Cardiac muscle cell (in vitro differentiated cells and primary cell): Measurements from ENCODE around the gene GIPC3. TPM values are rescaled to one million over a fixed set of nuclear protein-coding genes. Genes with fewer than 3 reads are reported as not detected.
A peak's percentile ranks its signal among the peaks of the same experiment; 100 is the strongest.

Experiments
- DNase-seq, 2 donors: peaks; one replicate each; pipeline versions ENCODE4 v3.0.0 to v3.0.0-alpha.2; 2010 to 2017; ENCODE audit warnings: low read depth in 1 of 2, low spot score in 1 of 2
- H3K27ac ChIP-seq: fragments of 200-600 bp; sonication (generic); 2 replicates; pipeline ENCODE4 v1.5.1; 2016
- H3K27me3 ChIP-seq: fragments of 200-600 bp; sonication (generic); 2 replicates; pipeline ENCODE4 v1.6.0; 2016; ENCODE audit warnings: control low read depth
- H3K36me3 ChIP-seq: fragments of 200-600 bp; sonication (generic); 2 replicates; pipeline ENCODE4 v1.5.1; 2016; ENCODE audit warnings: control low read depth
- H3K4me1 ChIP-seq: fragments of 200-600 bp; sonication (generic); 2 replicates; pipeline ENCODE4 v1.8.1; 2017; ENCODE audit warnings: low read depth, mild to moderate bottlenecking, mixed run types
- H3K4me3 ChIP-seq: fragments of 200-600 bp; sonication (generic); 2 replicates; pipeline ENCODE4 v1.5.1; 2016; ENCODE audit warnings: mild to moderate bottlenecking
- H3K9me3 ChIP-seq: fragments of 200-600 bp; sonication (generic); 2 replicates; pipeline ENCODE4 v1.5.1; 2017; ENCODE audit warnings: low read depth, mild to moderate bottlenecking, control low read depth
- polyA plus RNA-seq: library from polyadenylated mRNA; unstranded; fragments of >200 nt; fragmentation: Nextera tagmentation; extraction: Ambion mirVana; gene quantifications from 2 replicates; pipeline ENCODE4 v1.2.1, GENCODE V29; 2016
- total RNA-seq: library from RNA; depleted of rRNA; stranded (reverse); fragments of >200 nt; gene quantifications from 2 replicates; pipeline ENCODE4 v1.2.3, GENCODE V29; 2016
- TF ChIP-seq, protein P1 (sequence below): IDR thresholded peaks from 2 replicates; pipeline ENCODE4 v1.5.1; 2012; ENCODE audit warnings: low read depth, mild to moderate bottlenecking, low read length

The GIPC3 gene
- total and polyA plus RNA-seq, 2 experiments from 2014 or later, result 0.13 to 0.54 TPM

DNA sequence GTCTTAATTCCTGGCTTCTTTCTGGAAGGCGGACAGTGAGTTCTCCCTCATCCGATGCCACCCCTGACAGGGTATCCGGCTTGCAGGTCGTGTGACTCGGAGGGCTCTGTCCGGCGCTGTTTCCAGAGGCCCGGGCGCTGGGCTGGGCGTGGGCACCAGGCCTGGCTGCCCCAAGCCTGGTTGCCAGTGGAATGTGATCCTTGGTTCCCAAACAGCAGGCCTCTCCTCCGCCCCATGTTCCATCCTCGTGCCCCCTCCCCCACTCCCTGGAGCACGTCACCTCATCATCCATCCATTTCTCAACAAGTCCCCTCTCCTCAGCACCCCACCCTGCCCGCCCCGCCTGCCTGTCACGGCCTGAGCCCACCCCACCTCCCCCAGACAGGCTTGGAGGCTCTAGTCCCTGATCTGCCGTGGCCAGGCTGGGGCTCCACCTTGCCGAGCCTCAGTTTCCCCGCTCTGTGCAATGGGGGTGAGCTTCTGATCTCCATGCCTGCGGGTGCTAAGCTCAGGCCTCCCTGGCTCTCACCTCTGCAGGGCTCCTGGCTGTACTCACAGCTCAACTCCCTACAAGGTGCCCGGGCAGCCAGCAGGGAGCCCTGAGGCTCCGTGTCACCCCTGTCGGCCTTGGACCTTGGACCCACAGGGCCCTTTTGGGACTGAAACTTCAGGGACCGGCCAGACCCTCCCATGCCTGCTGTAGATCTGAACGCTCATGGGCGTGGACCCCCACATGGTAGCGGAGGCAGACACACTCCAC lies 19.1 kb downstream of the GIPC3 start:
- no peaks in the 10 kb centered on the region for H3K36me3 ChIP-seq
- TF ChIP-seq, protein P1, sequence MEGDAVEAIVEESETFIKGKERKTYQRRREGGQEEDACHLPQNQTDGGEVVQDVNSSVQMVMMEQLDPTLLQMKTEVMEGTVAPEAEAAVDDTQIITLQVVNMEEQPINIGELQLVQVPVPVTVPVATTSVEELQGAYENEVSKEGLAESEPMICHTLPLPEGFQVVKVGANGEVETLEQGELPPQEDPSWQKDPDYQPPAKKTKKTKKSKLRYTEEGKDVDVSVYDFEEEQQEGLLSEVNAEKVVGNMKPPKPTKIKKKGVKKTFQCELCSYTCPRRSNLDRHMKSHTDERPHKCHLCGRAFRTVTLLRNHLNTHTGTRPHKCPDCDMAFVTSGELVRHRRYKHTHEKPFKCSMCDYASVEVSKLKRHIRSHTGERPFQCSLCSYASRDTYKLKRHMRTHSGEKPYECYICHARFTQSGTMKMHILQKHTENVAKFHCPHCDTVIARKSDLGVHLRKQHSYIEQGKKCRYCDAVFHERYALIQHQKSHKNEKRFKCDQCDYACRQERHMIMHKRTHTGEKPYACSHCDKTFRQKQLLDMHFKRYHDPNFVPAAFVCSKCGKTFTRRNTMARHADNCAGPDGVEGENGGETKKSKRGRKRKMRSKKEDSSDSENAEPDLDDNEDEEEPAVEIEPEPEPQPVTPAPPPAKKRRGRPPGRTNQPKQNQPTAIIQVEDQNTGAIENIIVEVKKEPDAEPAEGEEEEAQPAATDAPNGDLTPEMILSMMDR, result no peak
- H3K27me3 ChIP-seq, result peaks cover 16% of the 10 kb centered on the region
- H3K9me3 ChIP-seq, result no peaks in the 10 kb centered on the region
- DNase-seq, result no peak
- no peak overlapping the region for H3K4me3 ChIP-seq
- no peak overlapping the region for H3K27ac ChIP-seq
- peaks cover 13% of the 10 kb centered on the region for H3K4me1 ChIP-seq

- peaks cover 13% of the 10 kb centered on the region for H3K4me1 ChIP-seq
These were observed 19.7 kb downstream of the GIPC3 start for GRCh38 chr19:3604987-3605343.

DNA sequence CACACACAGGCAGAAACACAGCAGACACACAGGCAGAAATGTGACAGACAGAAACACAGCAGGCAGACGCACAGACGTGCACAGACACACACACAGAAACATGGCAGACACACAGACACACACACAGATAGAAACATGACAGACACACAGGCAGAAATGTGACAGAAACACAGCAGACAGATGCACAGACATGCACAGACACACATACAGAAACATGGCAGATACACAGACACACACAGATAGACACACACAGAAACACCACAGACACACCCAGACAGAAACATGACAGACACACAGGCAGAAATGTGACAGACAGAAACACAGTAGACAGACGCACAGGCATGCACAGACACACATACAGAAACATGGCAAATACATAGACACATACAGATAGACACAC lies 20.1 kb downstream of the GIPC3 start:
- Histone ChIP-seq H3K36me3 (peaks cover under 1% of the 10 kb centered on the region), H3K4me3 (no peak overlapping the region), H3K9me3 (no peaks in the 10 kb centered on the region), H3K27me3 (peaks cover 16% of the 10 kb centered on the region), H3K27ac (no peak overlapping the region), H3K4me1 (peaks cover 13% of the 10 kb centered on the region)
- TF ChIP-seq, protein P1, result no peak
- DNase-seq, result no peak

More at GRCh38 chr19:3604987-3605343, 19.7 kb downstream of the GIPC3 start:
- H3K9me3 ChIP-seq, result no peaks in the 10 kb centered on the region
- TF ChIP-seq, protein P1, result no peak
- no peaks in the 10 kb centered on the region for H3K36me3 ChIP-seq
- no peak overlapping the region for H3K27ac ChIP-seq
- DNase-seq, result no peak
- peaks cover 16% of the 10 kb centered on the region for H3K27me3 ChIP-seq
- H3K4me3 ChIP-seq, result no peak overlapping the region

- Histone ChIP-seq H3K4me1 (peaks cover 13% of the 10 kb centered on the region), H3K9me3 (no peaks in the 10 kb centered on the region), H3K36me3 (peaks cover 2% of the 10 kb centered on the region), H3K4me3 (no peak overlapping the region), H3K27ac (no peak overlapping the region), H3K27me3 (peaks cover 16% of the 10 kb centered on the region)
- DNase-seq, result no peak
- TF ChIP-seq, protein P1, result no peak
These were observed 20.5 kb downstream of the GIPC3 start for GRCh38 chr19:3605770-3606169.

GRCh38 chr19:3606174-3606689 lies 21.0 kb downstream of the GIPC3 start:
- peak overlapping the region; percentile 13 for H3K4me3 ChIP-seq
- H3K4me1 ChIP-seq, result peaks cover 13% of the 10 kb centered on the region
- H3K27ac ChIP-seq, result no peak overlapping the region
- peaks cover 16% of the 10 kb centered on the region for H3K27me3 ChIP-seq
- no peak for DNase-seq
- peaks cover 2% of the 10 kb centered on the region for H3K36me3 ChIP-seq
- H3K9me3 ChIP-seq, result no peaks in the 10 kb centered on the region
- TF ChIP-seq, protein P1, result no peak
